Mesenchymal stem cell (in vitro differentiated cells and primary cell): ENCODE measurements around the gene ROBO3.

Experiments used
- DNase-seq: peaks from one replicate; pipeline ENCODE4 v3.0.0-alpha.2; 2013
- H2AFZ ChIP-seq: one replicate; pipeline ENCODE4 v1.6.1; 2013; ENCODE audit warnings: low read depth, mild to moderate bottlenecking, control low read depth, inconsistent platforms, low read length, moderate library complexity
- H2AK5ac ChIP-seq: 2 replicates; pipeline ENCODE4 v1.6.1; 2013; ENCODE audit warnings: low read length, moderate library complexity, mild to moderate bottlenecking, inconsistent platforms; ENCODE audit not compliant: severe bottlenecking
- H2BK120ac ChIP-seq: one replicate; pipeline ENCODE4 v1.6.1; 2013; ENCODE audit warnings: low read depth, mild to moderate bottlenecking, inconsistent platforms, low read length, moderate library complexity
- H2BK12ac ChIP-seq, 2 experiments: one replicate each; pipeline ENCODE4 v1.6.1; 2013; ENCODE audit warnings: inconsistent platforms in 2 of 2, low read length in 2 of 2, mild to moderate bottlenecking in 2 of 2, moderate library complexity in 2 of 2, control low read depth in 1 of 2
- H2BK15ac ChIP-seq: one replicate; pipeline ENCODE4 v1.6.1; 2013; ENCODE audit warnings: mild to moderate bottlenecking, low read depth, inconsistent platforms; ENCODE audit not compliant: poor library complexity, severe bottlenecking
- H2BK5ac ChIP-seq: 2 replicates; pipeline ENCODE4 v1.6.1; 2013; ENCODE audit warnings: low read depth, mild to moderate bottlenecking, low read length, control low read depth, inconsistent platforms; ENCODE audit not compliant: poor library complexity, severe bottlenecking
- H3K14ac ChIP-seq, 2 experiments: one replicate each; pipeline ENCODE4 v1.6.1; 2013; ENCODE audit warnings: inconsistent platforms in 2 of 2, low read length in 2 of 2, control low read depth in 1 of 2, mild to moderate bottlenecking in 1 of 2, moderate library complexity in 1 of 2
- H3K18ac ChIP-seq, 2 experiments: one replicate each; pipeline ENCODE4 v1.6.1; 2013; ENCODE audit warnings: inconsistent platforms in 2 of 2, low read length in 2 of 2, control low read depth in 1 of 2, low read depth in 1 of 2, mild to moderate bottlenecking in 1 of 2
- H3K23ac ChIP-seq, 2 experiments: one replicate each; pipeline ENCODE4 v1.6.1; 2013; ENCODE audit warnings: inconsistent platforms in 2 of 2, low read length in 2 of 2, mild to moderate bottlenecking in 2 of 2, moderate library complexity in 2 of 2, control low read depth in 1 of 2
- H3K27ac ChIP-seq: 2 replicates; pipeline ENCODE4 v1.5.1; 2013; ENCODE audit warnings: mild to moderate bottlenecking, moderate library complexity, low read length, control low read depth, inconsistent platforms; ENCODE audit not compliant: poor library complexity, severe bottlenecking
- H3K27me3 ChIP-seq, 2 experiments: 2 replicates each; pipeline versions ENCODE4 v1.6.1 to v1.7.0; 2013; ENCODE audit warnings: low read length in 2 of 2, mild to moderate bottlenecking in 2 of 2, moderate library complexity in 2 of 2, control low read depth in 1 of 2, inconsistent platforms in 1 of 2; ENCODE audit not compliant: control insufficient read depth in 1 of 2, insufficient read depth in 1 of 2
- H3K36me3 ChIP-seq, 2 experiments: 2 replicates each; pipeline versions ENCODE4 v1.6.1 to v1.7.0; 2013; ENCODE audit warnings: low read length in 2 of 2, control low read depth in 1 of 2, inconsistent platforms in 1 of 2, low read depth in 1 of 2, mild to moderate bottlenecking in 1 of 2; ENCODE audit not compliant: insufficient read depth in 2 of 2, control insufficient read depth in 1 of 2
- H3K4ac ChIP-seq, 2 experiments: one replicate each; pipeline ENCODE4 v1.6.1; 2013; ENCODE audit warnings: inconsistent platforms in 2 of 2, low read length in 2 of 2, mild to moderate bottlenecking in 2 of 2, moderate library complexity in 2 of 2, control low read depth in 1 of 2, low read depth in 1 of 2
- H3K4me1 ChIP-seq: 2 replicates; pipeline ENCODE4 v1.6.1; 2013; ENCODE audit warnings: low read depth, low read length, control low read depth; ENCODE audit not compliant: control insufficient read depth, insufficient read depth
- H3K4me2 ChIP-seq: 2 replicates; pipeline ENCODE4 v1.6.1; 2013; ENCODE audit warnings: low read length, mild to moderate bottlenecking, inconsistent platforms; ENCODE audit not compliant: poor library complexity, severe bottlenecking
- H3K4me3 ChIP-seq, 2 experiments: 2 replicates each; pipeline versions ENCODE4 v1.5.1 to v1.7.0; 2013; ENCODE audit warnings: low read length in 2 of 2, mild to moderate bottlenecking in 2 of 2, control low read depth in 1 of 2, low read depth in 1 of 2; ENCODE audit not compliant: insufficient read depth in 1 of 2
- H3K79me1 ChIP-seq: replicated peaks from 2 replicates; pipeline ENCODE4 v1.6.1; 2013; ENCODE audit warnings: mild to moderate bottlenecking, control low read depth, low read length, inconsistent platforms; ENCODE audit not compliant: poor library complexity, severe bottlenecking
- H3K9ac ChIP-seq: 2 replicates; pipeline ENCODE4 v1.7.0; 2013; ENCODE audit warnings: mild to moderate bottlenecking, low read length, moderate library complexity
- H3K9me3 ChIP-seq: 2 replicates; pipeline ENCODE4 v1.7.0; 2013; ENCODE audit warnings: mild to moderate bottlenecking, low read length; ENCODE audit not compliant: control insufficient read depth
- H4K8ac ChIP-seq: one replicate; pipeline ENCODE4 v1.6.1; 2013; ENCODE audit warnings: inconsistent platforms, mild to moderate bottlenecking, low read length, moderate library complexity
- H4K91ac ChIP-seq: one replicate; pipeline ENCODE4 v1.6.1; 2013; ENCODE audit warnings: mild to moderate bottlenecking, low read length, inconsistent platforms
- WGBS: methylation state at CpG from one replicate; pipeline ENCODE4 v1.1.7; 2013; ENCODE audit warnings: mixed read lengths; 5-methylcytosine and 5-hydroxymethylcytosine counted together

ROBO3 gene

GRCh38 chr11:124875943-124876817 is 10.9 kb downstream of the ROBO3 start:
- Histone ChIP-seq H4K91ac (peak overlapping the region; percentile 90), H2AK5ac (no peak overlapping the region), H2BK15ac (peak overlapping the region; percentile 91), H3K18ac (peak overlapping the region; percentile 81 to 95), H3K14ac (peak overlapping the region in 1 of 2 experiments; percentile 88), H3K23ac (peak overlapping the region in 1 of 2 experiments; percentile 66), H3K9ac (peak overlapping the region; percentile 97), H2BK120ac (peak overlapping the region; percentile 82), H2AFZ (peak overlapping the region; percentile 85), H3K9me3 (no peaks in the 10 kb centered on the region), H3K4me3 (peak overlapping the region; percentile 78 to 84), H3K4me1 (peaks cover 14% of the 10 kb centered on the region), H2BK12ac (peak overlapping the region; percentile 9 to 91), H3K36me3 (peaks cover 0 to 3% of the 10 kb centered on the region in 2 experiments), H3K4ac (peak overlapping the region in 1 of 2 experiments; percentile 86), H3K27me3 (peaks cover 39 to 40% of the 10 kb centered on the region in 2 experiments), H3K4me2 (peak overlapping the region; percentile 80), H4K8ac (peak overlapping the region; percentile 99), H3K27ac (peak overlapping the region; percentile 92), H2BK5ac (peak overlapping the region; percentile 71), H3K79me1 (peaks cover 9% of the 10 kb centered on the region)
- peak; percentile 96 for DNase-seq
- WGBS, result 1% methylated on average over 66 of the region's 69 CpGs

- Histone ChIP-seq H3K79me1 (peaks cover 9% of the 10 kb centered on the region), H4K8ac (peak overlapping the region; percentile 49), H3K4me2 (peak overlapping the region; percentile 80), H4K91ac (no peak overlapping the region), H3K9me3 (no peaks in the 10 kb centered on the region), H3K23ac (no peak overlapping the region), H3K36me3 (peaks cover 0 to 3% of the 10 kb centered on the region in 2 experiments), H2BK15ac (peak overlapping the region; percentile 80), H2BK120ac (peak overlapping the region; percentile 11), H3K27ac (peak overlapping the region; percentile 15), H3K4me1 (peaks cover 14% of the 10 kb centered on the region), H3K14ac (no peak overlapping the region), H2AK5ac (peak overlapping the region; percentile 40), H3K27me3 (peaks cover 31% of the 10 kb centered on the region in 2 experiments), H2BK5ac (no peak overlapping the region), H3K18ac (peak overlapping the region; percentile 13 to 35), H3K4ac (peak overlapping the region in 1 of 2 experiments; percentile 56), H2BK12ac (no peak overlapping the region), H2AFZ (no peak overlapping the region), H3K4me3 (peak overlapping the region; percentile 78 to 84), H3K9ac (peak overlapping the region; percentile 97)
- no peak for DNase-seq
- 46% methylated on average over 30 of the region's 30 CpGs for WGBS
Measured at GRCh38 chr11:124876818-124877630, 11.8 kb downstream of the ROBO3 start.

GRCh38 chr11:124877631-124877909 is 12.3 kb downstream of the ROBO3 start:
- no peak overlapping the region for H2BK5ac ChIP-seq
- H3K36me3 ChIP-seq, result peaks cover 0 to 3% of the 10 kb centered on the region in 2 experiments
- no peak overlapping the region for H3K23ac ChIP-seq
- no peak overlapping the region for H2BK120ac ChIP-seq
- peaks cover 9% of the 10 kb centered on the region for H3K79me1 ChIP-seq
- H4K91ac ChIP-seq, result no peak overlapping the region
- H2BK15ac ChIP-seq, result no peak overlapping the region
- peaks cover 26% of the 10 kb centered on the region in 2 experiments for H3K27me3 ChIP-seq
- H4K8ac ChIP-seq, result no peak overlapping the region
- peak overlapping the region in 1 of 2 experiments; percentile 13 for H3K18ac ChIP-seq
- H3K4me1 ChIP-seq, result peaks cover 16% of the 10 kb centered on the region
- no peaks in the 10 kb centered on the region for H3K9me3 ChIP-seq
- peak overlapping the region in 1 of 2 experiments; percentile 84 for H3K4me3 ChIP-seq
- no peak overlapping the region for H3K14ac ChIP-seq
- H3K4ac ChIP-seq, result no peak overlapping the region
- no peak overlapping the region for H3K4me2 ChIP-seq
- H2BK12ac ChIP-seq, result no peak overlapping the region
- H3K27ac ChIP-seq, result no peak overlapping the region
- H2AFZ ChIP-seq, result no peak overlapping the region
- DNase-seq, result no peak
- no peak overlapping the region for H2AK5ac ChIP-seq
- H3K9ac ChIP-seq, result peak overlapping the region; percentile 97
- 73% methylated on average over 10 of the region's 10 CpGs for WGBS
